GM18499 (cell line): ENCODE results near the gene CDRT15.
"Not testable (repeated sequence)": the region's sequence is repeated elsewhere in the genome, so short reads cannot be mapped to it uniquely, and the experiment has no call there.

Experiments used
- ATAC-seq: cut with Tn5 transposase; IDR thresholded peaks from one replicate; pipeline ENCODE4 v1.9.1; 2021; ENCODE audit warnings: moderate number of reproducible peaks; ENCODE audit not compliant: insufficient read depth, unreplicated experiment

Gene CDRT15

DNA sequence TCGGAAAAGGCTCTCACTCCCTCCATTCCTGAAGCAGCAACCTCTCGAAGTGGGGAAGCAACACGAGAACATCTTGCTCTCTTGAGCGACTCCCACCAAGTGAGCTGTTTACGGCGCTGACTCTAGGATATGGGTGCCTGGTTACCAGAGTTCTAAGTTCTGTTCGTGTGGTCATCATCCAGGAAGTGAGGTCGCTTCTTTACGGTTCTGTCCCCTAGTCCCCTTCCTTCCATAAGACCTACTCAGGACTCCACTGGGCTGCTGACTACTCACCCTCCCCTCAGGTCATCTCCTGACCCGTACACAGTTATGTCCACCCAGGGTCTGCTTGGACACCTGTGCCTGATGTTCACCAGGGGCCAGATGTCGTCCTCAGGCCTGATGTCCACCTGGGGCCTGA lies at the start of gene CDRT15:
CDRT15 (minus strand) TSS at position 101 of the 400 bp plus-strand sequence; CDS start at position 72, 29 bp downstream.
- ATAC-seq, result not testable (repeated sequence)

DNA sequence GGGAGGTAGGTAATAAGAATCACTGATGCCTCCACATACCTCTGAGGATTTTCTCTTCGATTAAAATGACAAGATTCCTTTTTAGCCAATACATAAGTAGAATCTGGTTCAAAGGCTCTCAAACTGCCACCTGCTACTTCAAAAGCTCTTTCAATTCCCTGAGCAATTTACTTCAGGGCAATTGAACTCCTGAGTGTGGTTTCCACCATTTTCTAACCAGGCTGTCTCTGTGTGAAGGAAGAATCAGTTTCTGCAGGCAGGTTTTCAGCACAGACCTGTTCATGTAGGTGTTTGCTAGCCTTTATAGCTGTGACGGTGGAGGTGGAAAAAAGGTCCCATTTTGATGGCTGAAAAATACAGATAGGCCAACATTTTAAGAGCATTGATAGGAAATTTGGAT lies 46.1 kb upstream of the CDRT15 start:
- no peak for ATAC-seq

DNA sequence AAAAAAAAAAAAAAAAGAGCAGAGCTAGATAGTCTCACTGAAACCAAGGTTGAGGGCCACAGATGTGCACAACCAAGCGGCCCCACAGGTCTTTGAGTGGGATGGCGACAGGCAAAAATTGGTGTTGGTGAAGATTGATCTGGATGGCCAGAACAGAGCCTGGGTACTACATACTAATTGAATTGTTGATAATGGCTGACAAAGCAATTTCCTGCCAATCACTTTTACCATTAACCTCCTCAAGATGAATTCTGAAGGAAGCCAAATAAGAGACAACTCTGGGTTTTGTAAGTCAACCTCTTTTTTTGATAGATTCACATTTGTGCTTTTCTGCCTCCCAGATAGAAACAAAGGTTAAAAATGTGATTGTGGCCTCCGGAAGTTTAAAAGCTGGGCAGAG lies 44.9 kb upstream of the CDRT15 start:
- ATAC-seq, result no peak

DNA sequence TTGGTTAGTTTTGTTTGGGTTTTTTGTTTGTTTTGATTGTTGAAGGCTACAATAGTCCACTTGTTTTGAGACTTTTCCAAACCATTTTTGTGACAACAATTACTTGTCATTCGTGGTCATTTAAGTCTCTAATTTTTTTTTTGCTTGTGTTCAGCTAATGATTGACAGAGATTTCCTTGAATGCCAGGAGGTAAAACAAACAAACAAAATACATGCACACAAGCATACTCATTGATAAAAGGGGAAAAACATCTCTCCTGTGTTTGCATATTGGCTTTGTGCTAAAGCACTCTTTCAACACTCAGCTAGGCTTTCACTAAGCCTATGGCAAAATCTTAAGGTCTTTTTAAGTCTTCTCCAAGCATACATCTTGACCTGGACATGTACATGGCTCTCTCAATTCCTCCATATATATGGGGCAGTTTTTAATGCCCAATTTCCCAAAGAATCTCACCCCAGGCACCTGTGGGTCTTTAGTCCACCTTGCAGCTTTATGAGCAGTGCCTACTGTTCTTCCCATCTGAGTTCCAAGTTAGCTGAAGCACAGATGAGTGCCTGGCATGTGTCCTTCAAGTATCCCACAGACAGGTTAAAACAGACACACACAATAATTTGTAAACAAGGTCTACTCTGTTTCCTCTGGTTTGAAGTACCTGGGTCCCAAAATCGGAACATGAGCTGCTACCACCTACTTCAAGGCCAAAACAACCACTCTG lies 40.0 kb upstream of the CDRT15 start:
- no peak for ATAC-seq

DNA sequence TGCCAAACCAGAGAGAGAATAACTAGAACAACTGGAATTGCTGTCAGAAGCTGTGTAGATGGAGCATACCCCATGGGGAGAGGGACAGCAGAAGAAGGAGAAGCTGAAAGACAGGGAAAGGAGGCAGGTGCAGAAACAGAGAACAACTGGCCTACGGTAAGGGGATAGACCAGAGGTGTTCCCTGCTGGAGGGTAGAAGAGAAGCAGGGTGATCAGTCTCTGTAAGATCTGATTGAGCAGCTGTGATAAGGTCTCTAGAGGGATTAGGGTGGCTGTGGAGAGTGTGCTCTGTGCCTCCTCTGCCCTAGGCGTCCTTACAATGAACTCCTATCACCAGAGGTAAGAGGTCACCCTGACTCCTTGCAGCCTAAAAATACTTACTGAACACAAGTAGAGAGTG lies 33.8 kb upstream of the CDRT15 start:
- ATAC-seq, result no peak

DNA sequence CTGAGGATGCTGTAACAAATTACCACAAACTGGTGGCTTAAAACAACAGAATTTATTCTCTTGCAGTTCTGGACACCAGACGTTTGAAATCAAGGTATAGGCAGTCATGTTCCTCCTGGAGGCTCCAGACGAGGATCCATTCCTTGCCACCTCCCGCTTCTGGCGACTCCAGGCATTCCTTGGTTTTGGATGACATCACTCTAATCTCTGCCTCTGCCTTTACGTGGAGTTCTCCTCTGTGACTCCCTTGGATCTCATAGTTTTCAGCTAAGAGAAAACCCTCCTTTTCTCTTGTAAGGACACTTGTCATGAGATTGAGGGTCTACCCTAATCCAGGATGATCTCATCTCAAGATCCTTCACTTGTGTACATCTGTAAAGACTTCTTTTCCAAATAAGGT lies 32.8 kb upstream of the CDRT15 start:
- no peak for ATAC-seq

DNA sequence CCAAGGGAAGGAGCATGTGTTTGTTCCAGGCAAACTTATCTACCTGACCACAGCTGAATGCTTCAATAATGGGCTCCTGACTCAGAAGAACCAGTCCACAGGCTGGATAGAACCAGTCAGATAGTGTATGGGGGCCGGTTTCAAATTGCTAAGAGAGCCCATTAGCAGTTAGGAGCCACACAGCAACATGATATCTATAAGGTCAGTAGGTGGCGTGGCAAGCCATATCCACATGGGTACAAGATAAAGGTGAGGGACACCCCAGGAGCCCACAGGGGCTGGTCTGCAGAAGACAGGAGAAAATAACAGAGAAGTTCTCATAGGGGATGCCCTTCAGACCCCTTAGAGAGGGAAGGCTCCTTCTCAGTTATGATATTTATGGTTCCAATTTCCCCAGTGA lies 31.6 kb upstream of the CDRT15 start:
- ATAC-seq, result no peak

DNA sequence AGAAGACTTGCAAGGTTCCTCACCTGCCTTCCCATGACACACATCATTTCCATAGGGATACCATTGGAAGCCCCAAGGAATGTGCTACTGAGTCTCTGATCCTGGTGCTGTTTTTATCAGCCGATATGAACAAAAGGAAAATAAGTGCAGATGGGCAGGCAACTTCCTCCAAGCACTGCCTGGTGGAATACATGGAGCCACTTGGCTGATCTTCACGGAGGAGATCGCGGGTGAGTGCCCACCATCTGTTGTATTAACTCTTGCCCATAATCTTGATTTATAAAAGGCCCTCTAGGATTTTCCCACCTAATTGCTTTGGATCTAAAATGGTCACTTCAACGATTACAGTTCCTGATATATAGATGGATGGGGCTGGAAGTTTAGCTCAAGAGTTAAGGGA lies 24.7 kb upstream of the CDRT15 start:
- ATAC-seq, result no peak

DNA sequence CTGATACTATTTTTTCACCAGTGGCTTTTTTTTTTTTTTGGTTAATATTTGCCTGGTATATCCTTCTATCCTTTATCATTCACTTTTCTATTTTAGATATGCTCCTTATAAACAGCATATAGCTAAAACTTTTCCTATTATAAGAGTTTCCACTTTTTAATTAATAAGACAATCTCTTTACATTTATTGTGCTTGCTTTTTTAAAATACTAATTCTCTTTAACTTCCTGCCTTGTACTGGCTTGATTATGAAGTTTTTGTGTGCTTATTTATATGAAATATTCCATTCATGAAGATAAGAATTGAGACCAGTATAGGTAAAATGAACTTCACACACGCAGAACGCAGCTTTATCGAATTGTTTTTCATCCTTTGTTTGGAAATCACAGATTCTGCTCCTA lies 9.0 kb upstream of the CDRT15 start:
- no peak for ATAC-seq

DNA sequence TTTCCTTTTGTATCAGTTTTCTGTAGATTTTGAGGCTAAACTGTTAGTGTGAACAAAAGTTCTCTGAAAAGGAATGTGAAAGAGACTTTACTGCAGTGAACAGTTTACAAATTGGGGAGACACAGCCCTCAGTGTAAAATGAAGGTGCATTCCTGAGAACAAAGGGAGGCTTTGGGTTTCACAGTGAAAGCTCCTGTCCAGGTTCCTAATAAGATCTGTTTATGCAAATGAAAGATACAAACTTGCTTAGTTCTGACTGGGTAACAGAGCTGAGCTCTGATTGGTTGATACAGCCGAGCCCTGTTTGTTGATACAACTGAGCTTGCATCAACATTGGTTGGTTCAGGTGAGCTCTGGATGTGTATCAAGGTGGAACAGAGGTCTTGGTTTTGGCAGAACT lies 8.3 kb upstream of the CDRT15 start:
- ATAC-seq, result no peak

DNA sequence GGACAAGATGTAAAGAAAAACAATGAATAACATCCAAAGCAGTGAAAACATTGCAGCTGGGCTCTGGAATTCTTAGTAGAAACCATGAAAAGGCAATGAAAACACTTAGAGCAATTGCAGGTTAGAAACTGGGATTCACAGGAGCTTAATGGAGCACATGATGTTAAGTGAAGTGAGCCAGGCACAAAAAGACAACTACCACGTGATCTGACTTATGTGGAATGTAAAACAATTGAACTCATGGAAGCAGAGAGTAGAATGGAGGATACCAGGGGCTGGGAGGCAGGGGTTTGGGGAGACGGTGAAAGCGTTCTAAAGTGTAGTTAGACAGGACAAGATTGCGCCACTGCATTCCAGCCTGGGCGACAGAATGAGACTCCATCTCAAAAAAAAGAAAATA lies 2.6 kb upstream of the CDRT15 start:
- not testable (repeated sequence) for ATAC-seq

DNA sequence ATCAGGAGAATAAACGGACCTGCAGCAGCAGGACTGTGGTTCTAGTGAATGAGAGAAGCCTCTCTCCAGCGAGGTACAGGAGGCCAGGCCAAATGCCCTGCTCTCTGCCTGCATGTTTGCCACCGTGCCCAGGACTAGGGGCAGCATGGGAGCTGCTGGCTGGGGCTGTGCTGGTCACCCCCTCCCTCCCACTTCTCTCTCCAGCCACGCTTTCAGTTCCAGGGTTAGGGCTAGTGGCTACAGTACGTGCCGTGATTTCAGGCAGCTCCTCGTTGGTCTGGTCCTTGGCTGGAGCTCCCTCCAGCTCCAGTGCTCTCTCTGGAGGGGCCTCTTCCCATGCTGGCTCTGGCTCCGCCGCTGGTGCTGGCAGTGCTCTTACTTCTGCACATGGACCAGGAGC lies 630 bp downstream of the CDRT15 start:
- not testable (repeated sequence) for ATAC-seq

DNA sequence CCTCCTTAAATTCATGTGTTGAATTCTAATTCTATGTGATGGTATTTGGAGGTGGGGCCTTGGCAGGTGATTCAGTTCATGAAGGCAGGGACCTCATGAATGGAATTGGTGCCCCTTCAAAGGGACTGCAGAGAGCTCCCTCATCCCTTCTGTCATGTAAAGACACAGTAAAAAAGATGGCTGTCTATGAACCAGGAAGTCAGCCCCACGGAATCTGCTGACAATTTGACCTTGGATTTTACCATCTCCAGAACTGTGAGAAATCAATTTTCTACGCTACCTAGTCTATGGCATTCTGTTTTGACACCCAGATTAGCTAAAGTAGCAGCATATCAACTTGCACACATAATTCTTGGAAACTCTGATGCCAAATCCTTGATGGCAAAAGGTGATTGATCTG lies 1.6 kb downstream of the CDRT15 start:
- not testable (repeated sequence) for ATAC-seq

DNA sequence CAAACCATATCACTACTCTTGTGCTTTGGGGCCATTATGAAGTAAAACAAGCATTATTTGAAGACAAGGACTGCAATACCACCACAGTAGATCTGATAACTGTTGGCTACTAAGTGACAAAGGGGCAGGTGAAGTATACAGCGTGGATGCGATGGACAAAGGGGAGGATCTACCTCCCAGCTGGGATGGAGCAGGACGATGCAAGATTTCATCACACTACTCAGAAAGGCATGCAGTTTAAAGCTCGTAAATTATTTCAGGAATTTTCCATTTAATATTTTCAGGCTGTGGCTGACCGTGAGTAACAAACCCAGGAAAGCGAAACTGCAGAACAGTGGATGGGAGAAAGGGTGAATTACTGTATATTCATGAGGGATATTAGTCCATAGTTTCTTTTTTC lies 5.5 kb downstream of the CDRT15 start:
- not testable (repeated sequence) for ATAC-seq

DNA sequence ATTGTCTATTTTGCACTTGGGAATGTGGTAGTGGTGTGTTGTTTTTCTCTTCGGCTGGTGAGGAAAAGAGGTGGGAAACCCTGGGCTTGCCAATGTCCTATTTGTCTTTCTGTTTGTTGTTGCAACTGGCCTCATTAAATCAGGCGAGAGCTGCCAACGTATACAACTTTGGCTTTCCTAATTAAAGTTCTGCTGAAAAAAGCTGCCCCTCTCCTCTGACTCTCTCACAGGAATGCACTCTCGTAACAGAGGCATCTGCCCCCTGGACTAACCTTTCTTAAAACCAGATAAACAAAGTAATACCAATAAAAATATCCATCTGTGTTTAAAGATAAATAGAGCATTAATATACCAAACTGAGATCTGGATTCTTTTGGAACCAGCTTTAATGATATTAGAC lies 7.8 kb downstream of the CDRT15 start:
- ATAC-seq, result no peak

DNA sequence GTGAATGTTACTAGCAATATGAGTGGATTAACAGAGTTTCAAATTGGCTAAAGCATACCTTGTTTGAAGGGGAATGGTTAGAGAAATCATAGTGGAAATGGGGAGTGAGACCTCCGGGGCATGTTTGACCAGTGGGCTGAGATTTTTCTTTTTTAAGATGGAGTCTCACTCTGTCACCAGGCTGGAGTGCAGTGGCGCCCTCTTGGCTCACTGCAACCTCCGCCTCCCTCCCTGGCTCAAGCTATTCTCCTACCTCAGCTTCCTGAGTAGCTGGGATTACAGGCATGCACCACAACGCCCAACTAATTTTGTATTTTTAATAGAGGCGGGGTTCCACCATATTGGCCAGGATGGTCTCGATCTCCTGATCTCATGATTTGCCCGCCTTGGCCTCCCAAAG lies 9.6 kb downstream of the CDRT15 start:
- no peak for ATAC-seq

DNA sequence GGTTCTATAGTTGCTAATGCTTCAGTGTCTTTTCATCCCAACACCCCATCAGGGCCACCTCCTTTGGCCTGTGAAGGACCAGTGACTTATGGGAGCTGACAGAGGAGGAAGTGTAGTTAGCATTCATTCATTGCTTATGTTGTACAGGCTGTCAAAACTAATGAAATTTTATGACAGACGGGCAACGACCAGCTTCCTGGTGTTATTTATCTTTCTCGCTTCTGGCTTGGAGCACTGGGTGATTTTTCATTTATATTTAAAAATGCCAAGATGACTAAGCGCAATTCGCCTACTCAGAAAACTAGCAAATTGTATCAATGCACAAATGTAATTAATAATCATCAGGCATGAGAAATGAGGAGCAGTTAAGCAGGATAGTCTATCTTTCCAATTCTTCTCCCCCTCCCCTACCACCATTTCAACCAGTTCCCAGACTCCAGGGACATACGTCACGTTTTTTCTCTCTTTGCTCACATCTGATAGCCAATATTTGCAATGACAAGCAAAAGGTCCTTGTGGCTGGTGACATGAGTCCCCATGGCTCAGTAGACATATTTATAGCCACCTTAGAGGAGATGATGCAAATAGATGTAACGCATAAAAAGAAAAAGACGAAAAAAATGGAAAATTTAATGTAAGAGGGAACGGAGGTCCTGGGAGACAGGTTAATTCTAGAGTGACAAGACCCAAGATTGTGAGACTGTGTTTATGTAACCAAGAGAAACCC lies 11.2 kb downstream of the CDRT15 start:
- ATAC-seq, result no peak

DNA sequence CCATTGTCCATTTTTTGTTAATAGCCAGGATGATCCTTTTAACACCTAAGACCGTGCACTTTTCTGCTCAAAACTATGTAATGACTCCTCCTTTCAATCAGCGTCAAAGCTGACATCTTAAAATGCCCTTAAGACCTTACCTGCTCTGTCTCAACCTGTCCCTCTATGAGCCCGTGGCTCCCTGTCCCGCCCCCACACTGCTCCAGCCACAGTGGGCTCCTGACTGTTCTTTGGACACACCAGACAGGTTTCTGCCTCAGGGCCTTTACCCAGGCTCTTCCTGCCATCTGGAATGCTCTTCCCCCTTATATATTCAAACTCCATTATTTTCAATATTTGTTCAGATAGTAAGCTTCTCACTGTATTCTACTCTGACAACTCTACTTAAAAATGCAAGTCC lies 14.1 kb downstream of the CDRT15 start:
- ATAC-seq, result no peak

DNA sequence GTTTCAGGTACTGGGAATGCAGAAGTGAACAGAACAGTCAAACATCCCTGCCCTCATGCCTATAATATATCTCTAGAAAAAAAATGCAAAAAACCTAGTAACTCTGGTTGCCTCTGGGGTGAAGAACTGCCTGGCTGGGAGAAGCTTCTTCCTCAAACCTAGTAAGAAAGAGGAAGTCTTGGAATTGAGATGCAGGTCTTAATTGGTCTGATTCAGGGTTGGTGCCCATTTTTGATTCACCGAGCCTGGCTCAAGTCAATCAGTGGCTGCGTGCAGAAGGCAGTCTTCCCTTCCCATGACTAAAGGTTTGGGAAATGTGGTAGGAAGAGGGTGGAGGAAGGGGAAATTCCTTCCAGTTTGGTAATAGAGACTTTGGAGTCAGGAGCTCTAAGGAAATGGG lies 22.4 kb downstream of the CDRT15 start:
- no peak for ATAC-seq

DNA sequence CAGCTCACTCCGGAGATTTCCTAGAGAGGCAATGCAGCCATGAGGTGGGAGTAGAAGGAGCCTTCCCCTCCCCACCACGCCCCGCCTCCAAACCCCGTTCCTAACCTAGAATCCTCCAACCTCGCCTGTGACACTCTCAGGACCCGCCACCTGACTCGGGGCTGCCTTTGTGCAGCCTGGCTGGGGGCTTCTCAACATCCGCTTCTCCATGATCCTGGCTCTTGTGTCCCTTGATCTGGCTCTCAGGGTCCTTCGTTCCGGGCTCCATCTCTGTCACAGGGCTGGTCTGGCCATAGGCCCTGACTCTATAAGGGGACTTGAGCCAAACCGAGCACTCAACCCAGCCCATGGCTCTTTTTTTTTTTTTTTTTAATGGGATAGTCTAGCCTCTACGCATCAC lies 24.3 kb downstream of the CDRT15 start:
- no peak for ATAC-seq

DNA sequence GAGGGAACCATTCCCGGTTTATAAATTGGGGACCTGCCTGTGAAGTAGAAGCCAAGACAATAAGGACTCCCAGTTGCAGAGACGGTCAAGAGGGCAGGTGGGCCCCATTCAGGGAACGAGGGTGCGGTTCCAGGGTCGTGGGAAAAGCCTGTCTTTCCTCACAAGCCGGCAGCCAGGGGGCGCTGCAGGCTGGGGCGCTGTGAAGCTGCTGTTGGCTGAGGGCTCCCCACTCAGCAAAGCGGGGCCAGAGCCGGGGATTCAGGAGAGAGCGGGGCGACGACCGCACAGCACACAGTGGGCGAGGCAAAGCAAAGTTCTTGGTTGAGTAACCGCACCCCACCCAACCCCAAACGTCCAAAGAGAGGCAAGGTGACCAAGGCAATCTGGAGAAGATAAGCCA lies 24.9 kb downstream of the CDRT15 start:
- no peak for ATAC-seq

DNA sequence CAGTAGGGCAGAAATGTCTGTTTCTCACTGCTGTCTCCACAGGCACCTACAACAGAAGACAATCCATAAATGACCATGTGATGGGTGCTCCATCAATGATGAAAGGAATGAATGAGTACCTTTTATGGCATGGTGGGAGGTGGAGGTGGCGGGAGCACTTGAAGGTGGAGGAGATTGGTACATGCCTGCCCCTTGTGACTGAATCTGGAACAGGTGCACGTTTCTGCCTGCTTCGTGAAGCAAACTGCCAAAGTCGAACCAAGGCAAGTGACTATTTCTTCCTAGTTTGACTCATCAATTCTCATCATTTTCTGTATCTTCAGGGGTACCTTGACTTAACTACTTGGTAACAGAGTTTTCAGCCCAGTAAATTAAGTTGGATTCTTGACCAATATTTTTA lies 25.4 kb downstream of the CDRT15 start:
- no peak for ATAC-seq
